Skin epidermis (tissue), 12 donors: ENCODE data around the gene TMF1.

ENCODE experiments used
- H3K27ac ChIP-seq, 21 experiments: fragments of 200-600 bp; sonication (generic) in 11 of 21; one replicate each; pipeline ENCODE4 v1.5.0; 2020; ENCODE audit warnings: mild to moderate bottlenecking in 3 of 21, inconsistent platforms in 2 of 21, moderate library complexity in 2 of 21
- H3K4me3 ChIP-seq, 7 experiments: fragments of 200-600 bp; sonication (generic) in 2 of 7; one replicate each; pipeline ENCODE4 v1.5.0; 2020; ENCODE audit warnings: inconsistent platforms in 2 of 7, mild to moderate bottlenecking in 2 of 7, moderate library complexity in 1 of 7

The TMF1 gene

GRCh38 chr3:69020857-69021256 is 31.3 kb downstream of the TMF1 start:
- no peak overlapping the region for H3K4me3 ChIP-seq
- no peak overlapping the region for H3K27ac ChIP-seq

- no peak overlapping the region for H3K4me3 ChIP-seq
- no peak overlapping the region for H3K27ac ChIP-seq
Measured at GRCh38 chr3:69020424-69020823, 31.7 kb downstream of the TMF1 start.

GRCh38 chr3:69016901-69017300 is 35.2 kb downstream of the TMF1 start:
- Histone ChIP-seq H3K4me3 (no peak overlapping the region), H3K27ac (no peak overlapping the region)

- H3K4me3 ChIP-seq = no peak overlapping the region
- no peak overlapping the region for H3K27ac ChIP-seq
Measured at GRCh38 chr3:69016102-69016501, 36.0 kb downstream of the TMF1 start.

- peak overlapping the region; percentile 57 to 92 (median 72) for H3K4me3 ChIP-seq
- peak overlapping the region; percentile 83 to 98 (median 95) for H3K27ac ChIP-seq
Measured at GRCh38 chr3:69014022-69014580, 38.0 kb downstream of the TMF1 start.

- peak within 1 kb of the TSS; percentile 83 to 98 (median 95) for H3K27ac ChIP-seq
- peak within 1 kb of the TSS; percentile 57 to 92 (median 72) for H3K4me3 ChIP-seq
Measured at GRCh38 chr3:69013253-69014021, 38.7 kb downstream of the TMF1 start, which contains the start of gene EOGT. TSS of gene EOGT (minus strand) at chr3:69013684. CDS start at chr3:69009846, 3,838 bp downstream.

- Histone ChIP-seq H3K27ac (peak overlapping the region; percentile 83 to 98 (median 95)), H3K4me3 (peak overlapping the region; percentile 57 to 92 (median 72))
Measured at GRCh38 chr3:69012800-69013252, 39.3 kb downstream of the TMF1 start.

- Histone ChIP-seq H3K27ac (peak overlapping the region in 20 of 21 experiments; percentile 83 to 98 (median 96)), H3K4me3 (peak overlapping the region; percentile 57 to 92 (median 72))
Measured at GRCh38 chr3:69012100-69012799, 39.9 kb downstream of the TMF1 start.

GRCh38 chr3:69011096-69011730 is 40.9 kb downstream of the TMF1 start:
- Histone ChIP-seq H3K27ac (peak overlapping the region in 7 of 21 experiments; percentile 91 to 98 (median 95)), H3K4me3 (no peak overlapping the region)

GRCh38 chr3:69009559-69010410 is 42.3 kb downstream of the TMF1 start:
- Histone ChIP-seq H3K4me3 (no peak overlapping the region), H3K27ac (peak overlapping the region in 7 of 21 experiments; percentile 12 to 59 (median 18))

GRCh38 chr3:69008980-69009379 is 43.2 kb downstream of the TMF1 start:
- Histone ChIP-seq H3K27ac (peak overlapping the region in 8 of 21 experiments; percentile 12 to 63 (median 32)), H3K4me3 (no peak overlapping the region)

- no peak overlapping the region for H3K27ac ChIP-seq
- H3K4me3 ChIP-seq = no peak overlapping the region
Measured at GRCh38 chr3:69005791-69006482, 46.2 kb downstream of the TMF1 start.

- Histone ChIP-seq H3K27ac (no peak overlapping the region), H3K4me3 (no peak overlapping the region)
Measured at GRCh38 chr3:69005071-69005790, 46.9 kb downstream of the TMF1 start.

- Histone ChIP-seq H3K27ac (no peak overlapping the region), H3K4me3 (no peak overlapping the region)
Measured at GRCh38 chr3:69004138-69004537, 48.0 kb downstream of the TMF1 start.

- no peak overlapping the region for H3K4me3 ChIP-seq
- H3K27ac ChIP-seq = no peak overlapping the region
Measured at GRCh38 chr3:68999605-69000004, 52.5 kb downstream of the TMF1 start.

GRCh38 chr3:68999158-68999557 is 53.0 kb downstream of the TMF1 start:
- Histone ChIP-seq H3K4me3 (no peak overlapping the region), H3K27ac (no peak overlapping the region)

GRCh38 chr3:68997887-68998286 is 54.2 kb downstream of the TMF1 start:
- Histone ChIP-seq H3K27ac (no peak overlapping the region), H3K4me3 (no peak overlapping the region)
